ENCODE data around the gene DIP2C.

DNA sequence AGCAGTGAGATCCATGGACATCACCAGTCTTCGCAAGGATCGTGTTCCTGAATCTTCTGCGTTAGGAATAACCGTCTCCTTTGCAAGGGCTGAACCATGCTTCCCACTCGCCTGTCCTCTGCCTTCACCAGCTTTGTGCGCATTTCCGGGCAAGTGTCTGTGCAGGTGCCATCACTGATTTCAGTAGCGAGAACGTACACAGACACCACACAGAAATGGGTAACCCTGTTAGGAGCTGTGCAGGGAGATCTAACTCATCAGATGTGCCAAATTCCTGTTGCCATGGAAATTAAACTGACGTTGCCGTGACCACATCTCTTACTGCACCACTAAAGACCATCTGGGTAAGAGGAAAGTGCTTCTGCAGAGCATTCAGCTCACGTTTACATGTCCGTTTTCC is 146.3 kb downstream of the DIP2C start:
- TF ChIP-seq, protein P1, sequence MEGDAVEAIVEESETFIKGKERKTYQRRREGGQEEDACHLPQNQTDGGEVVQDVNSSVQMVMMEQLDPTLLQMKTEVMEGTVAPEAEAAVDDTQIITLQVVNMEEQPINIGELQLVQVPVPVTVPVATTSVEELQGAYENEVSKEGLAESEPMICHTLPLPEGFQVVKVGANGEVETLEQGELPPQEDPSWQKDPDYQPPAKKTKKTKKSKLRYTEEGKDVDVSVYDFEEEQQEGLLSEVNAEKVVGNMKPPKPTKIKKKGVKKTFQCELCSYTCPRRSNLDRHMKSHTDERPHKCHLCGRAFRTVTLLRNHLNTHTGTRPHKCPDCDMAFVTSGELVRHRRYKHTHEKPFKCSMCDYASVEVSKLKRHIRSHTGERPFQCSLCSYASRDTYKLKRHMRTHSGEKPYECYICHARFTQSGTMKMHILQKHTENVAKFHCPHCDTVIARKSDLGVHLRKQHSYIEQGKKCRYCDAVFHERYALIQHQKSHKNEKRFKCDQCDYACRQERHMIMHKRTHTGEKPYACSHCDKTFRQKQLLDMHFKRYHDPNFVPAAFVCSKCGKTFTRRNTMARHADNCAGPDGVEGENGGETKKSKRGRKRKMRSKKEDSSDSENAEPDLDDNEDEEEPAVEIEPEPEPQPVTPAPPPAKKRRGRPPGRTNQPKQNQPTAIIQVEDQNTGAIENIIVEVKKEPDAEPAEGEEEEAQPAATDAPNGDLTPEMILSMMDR (IDR thresholded peaks at IDR 0.05) = no peak
- TF ChIP-seq, protein P2, sequence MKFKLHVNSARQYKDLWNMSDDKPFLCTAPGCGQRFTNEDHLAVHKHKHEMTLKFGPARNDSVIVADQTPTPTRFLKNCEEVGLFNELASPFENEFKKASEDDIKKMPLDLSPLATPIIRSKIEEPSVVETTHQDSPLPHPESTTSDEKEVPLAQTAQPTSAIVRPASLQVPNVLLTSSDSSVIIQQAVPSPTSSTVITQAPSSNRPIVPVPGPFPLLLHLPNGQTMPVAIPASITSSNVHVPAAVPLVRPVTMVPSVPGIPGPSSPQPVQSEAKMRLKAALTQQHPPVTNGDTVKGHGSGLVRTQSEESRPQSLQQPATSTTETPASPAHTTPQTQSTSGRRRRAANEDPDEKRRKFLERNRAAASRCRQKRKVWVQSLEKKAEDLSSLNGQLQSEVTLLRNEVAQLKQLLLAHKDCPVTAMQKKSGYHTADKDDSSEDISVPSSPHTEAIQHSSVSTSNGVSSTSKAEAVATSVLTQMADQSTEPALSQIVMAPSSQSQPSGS (CRISPR knock-in tag; IDR thresholded peaks at IDR 0.05; ENCODE audit: borderline replicate concordance, low read depth) = no peak

Measured in WTC11 (cell line).